Activated naive CD8-positive, alpha-beta T cell treated with anti-CD3 and anti-CD28 coated beads, Interleukin-2, amount 50 U/mL, for 24 hours (primary cell): ENCODE data around the gene ELFN2.

ENCODE experiments used
- ATAC-seq: fragments of 150-1000 bp; cut with Tn5 transposase; one replicate; pipeline ENCODE4 v1.10.0; 2021
- DNase-seq: peaks from one replicate; pipeline ENCODE4 v3.0.0; 2021
- H3K27ac Mint-ChIP-seq: one replicate; pipeline ENCODE4 v1.8.0; 2021; ENCODE audit warnings: mild to moderate bottlenecking, mixed read lengths
- H3K27me3 Mint-ChIP-seq: one replicate; pipeline ENCODE4 v1.8.0; 2021; ENCODE audit warnings: mixed read lengths
- H3K36me3 Mint-ChIP-seq: one replicate; pipeline ENCODE4 v1.8.0; 2021; ENCODE audit warnings: low read depth, mixed read lengths
- H3K4me1 Mint-ChIP-seq: one replicate; pipeline ENCODE4 v1.8.0; 2021; ENCODE audit warnings: mixed read lengths
- H3K4me3 Mint-ChIP-seq: one replicate; pipeline ENCODE4 v1.8.0; 2021; ENCODE audit warnings: mild to moderate bottlenecking, moderate library complexity, mixed read lengths
- H3K9me3 Mint-ChIP-seq: one replicate; pipeline ENCODE4 v1.8.0; 2021; ENCODE audit warnings: mixed read lengths

Gene ELFN2

GRCh38 chr22:37345863-37346504, 81.3 kb downstream of the ELFN2 start:
- DNase-seq (no peak), ATAC-seq (no peak)
- peaks cover 4% of the 10 kb centered on the region for H3K27me3 Mint-ChIP-seq
- H3K36me3 Mint-ChIP-seq, result no peaks in the 10 kb centered on the region
- H3K4me3 Mint-ChIP-seq, result no peak overlapping the region
- H3K27ac Mint-ChIP-seq, result no peak overlapping the region
- no peaks in the 10 kb centered on the region for H3K9me3 Mint-ChIP-seq
- no peaks in the 10 kb centered on the region for H3K4me1 Mint-ChIP-seq

- Mint-ChIP-seq H3K36me3 (no peaks in the 10 kb centered on the region), H3K4me1 (no peaks in the 10 kb centered on the region), H3K9me3 (no peaks in the 10 kb centered on the region), H3K27me3 (peaks cover 4% of the 10 kb centered on the region), H3K27ac (no peak overlapping the region), H3K4me3 (no peak overlapping the region)
- ATAC-seq, result no peak
- DNase-seq, result no peak
Measured at GRCh38 chr22:37344735-37345449, 82.4 kb downstream of the ELFN2 start.

GRCh38 chr22:37343863-37344734, 83.2 kb downstream of the ELFN2 start:
- Mint-ChIP-seq H3K27me3 (peaks cover 4% of the 10 kb centered on the region), H3K9me3 (no peaks in the 10 kb centered on the region), H3K4me3 (no peak overlapping the region), H3K4me1 (no peaks in the 10 kb centered on the region), H3K27ac (no peak overlapping the region), H3K36me3 (no peaks in the 10 kb centered on the region)
- ATAC-seq (no peak), DNase-seq (no peak)

- Mint-ChIP-seq H3K27ac (no peak overlapping the region), H3K36me3 (no peaks in the 10 kb centered on the region), H3K9me3 (no peaks in the 10 kb centered on the region), H3K4me3 (no peak overlapping the region), H3K4me1 (no peaks in the 10 kb centered on the region), H3K27me3 (peaks cover 4% of the 10 kb centered on the region)
- no peak for DNase-seq
- no peak for ATAC-seq
Measured at GRCh38 chr22:37343348-37343747, 83.9 kb downstream of the ELFN2 start.

- H3K27ac Mint-ChIP-seq, result no peak overlapping the region
- peaks cover 11% of the 10 kb centered on the region for H3K27me3 Mint-ChIP-seq
- no peak overlapping the region for H3K4me3 Mint-ChIP-seq
- no peaks in the 10 kb centered on the region for H3K36me3 Mint-ChIP-seq
- no peaks in the 10 kb centered on the region for H3K9me3 Mint-ChIP-seq
- ATAC-seq (no peak), DNase-seq (no peak)
- peaks cover 1% of the 10 kb centered on the region for H3K4me1 Mint-ChIP-seq
Measured at GRCh38 chr22:37342065-37342464, 85.2 kb downstream of the ELFN2 start.

GRCh38 chr22:37340331-37341262, 86.7 kb downstream of the ELFN2 start:
- H3K27ac Mint-ChIP-seq, result no peak overlapping the region
- H3K9me3 Mint-ChIP-seq, result no peaks in the 10 kb centered on the region
- DNase-seq (no peak), ATAC-seq (no peak)
- H3K4me1 Mint-ChIP-seq, result peaks cover 1% of the 10 kb centered on the region
- H3K27me3 Mint-ChIP-seq, result peaks cover 18% of the 10 kb centered on the region
- H3K36me3 Mint-ChIP-seq, result no peaks in the 10 kb centered on the region
- H3K4me3 Mint-ChIP-seq, result no peak overlapping the region

- Mint-ChIP-seq H3K36me3 (no peaks in the 10 kb centered on the region), H3K4me1 (peaks cover 10% of the 10 kb centered on the region), H3K27me3 (peaks cover 30% of the 10 kb centered on the region), H3K27ac (no peak overlapping the region), H3K9me3 (no peaks in the 10 kb centered on the region), H3K4me3 (no peak overlapping the region)
- no peak for ATAC-seq
- no peak for DNase-seq
Measured at GRCh38 chr22:37338539-37339246, 88.6 kb downstream of the ELFN2 start.

- Mint-ChIP-seq H3K4me3 (no peak overlapping the region), H3K36me3 (no peaks in the 10 kb centered on the region), H3K27ac (no peak overlapping the region), H3K27me3 (peaks cover 41% of the 10 kb centered on the region), H3K9me3 (no peaks in the 10 kb centered on the region), H3K4me1 (peaks cover 10% of the 10 kb centered on the region)
- DNase-seq (no peak), ATAC-seq (no peak)
Measured at GRCh38 chr22:37337204-37337943, 89.9 kb downstream of the ELFN2 start.

GRCh38 chr22:37336579-37336978, 90.7 kb downstream of the ELFN2 start:
- no peak overlapping the region for H3K4me3 Mint-ChIP-seq
- peaks cover 49% of the 10 kb centered on the region for H3K27me3 Mint-ChIP-seq
- ATAC-seq (no peak), DNase-seq (no peak)
- H3K9me3 Mint-ChIP-seq, result no peaks in the 10 kb centered on the region
- H3K36me3 Mint-ChIP-seq, result no peaks in the 10 kb centered on the region
- H3K4me1 Mint-ChIP-seq, result peaks cover 10% of the 10 kb centered on the region
- no peak overlapping the region for H3K27ac Mint-ChIP-seq

GRCh38 chr22:37335806-37336199, 91.5 kb downstream of the ELFN2 start:
- no peak overlapping the region for H3K27ac Mint-ChIP-seq
- no peaks in the 10 kb centered on the region for H3K36me3 Mint-ChIP-seq
- H3K27me3 Mint-ChIP-seq, result peaks cover 49% of the 10 kb centered on the region
- DNase-seq, result no peak
- H3K9me3 Mint-ChIP-seq, result no peaks in the 10 kb centered on the region
- no peak overlapping the region for H3K4me3 Mint-ChIP-seq
- ATAC-seq, result no peak
- H3K4me1 Mint-ChIP-seq, result peaks cover 10% of the 10 kb centered on the region

- H3K27me3 Mint-ChIP-seq, result peaks cover 49% of the 10 kb centered on the region
Measured at GRCh38 chr22:37334859-37335805, 92.1 kb downstream of the ELFN2 start.

GRCh38 chr22:37334461-37334858, 92.8 kb downstream of the ELFN2 start:
- Mint-ChIP-seq H3K9me3 (no peaks in the 10 kb centered on the region), H3K27me3 (peaks cover 49% of the 10 kb centered on the region)

More at GRCh38 chr22:37334859-37335805, 92.1 kb downstream of the ELFN2 start:
- Mint-ChIP-seq H3K9me3 (no peaks in the 10 kb centered on the region), H3K36me3 (no peaks in the 10 kb centered on the region), H3K4me3 (no peak overlapping the region), H3K4me1 (peaks cover 12% of the 10 kb centered on the region), H3K27ac (no peak overlapping the region)
- ATAC-seq, result no peak
- DNase-seq, result no peak

More at GRCh38 chr22:37334461-37334858, 92.8 kb downstream of the ELFN2 start:
- no peak for DNase-seq
- Mint-ChIP-seq H3K4me3 (no peak overlapping the region), H3K4me1 (peaks cover 12% of the 10 kb centered on the region), H3K36me3 (no peaks in the 10 kb centered on the region), H3K27ac (no peak overlapping the region)
- no peak for ATAC-seq
